ENCODE data around the gene NR3C1.

NR3C1 gene

GRCh38 chr5:143259254-143259605 lies 144.3 kb downstream of the NR3C1 start:
- DNase-seq (ENCODE audit: low spot score), result no peak

- no peak for DNase-seq (ENCODE audit: low spot score)
Measured at GRCh38 chr5:143258559-143259253, 144.8 kb downstream of the NR3C1 start.

GRCh38 chr5:143254819-143255218 lies 148.7 kb downstream of the NR3C1 start:
- no peak for DNase-seq (ENCODE audit: low spot score)

GRCh38 chr5:143251946-143252345 lies 151.5 kb downstream of the NR3C1 start:
- no peak for DNase-seq (ENCODE audit: low spot score)

GRCh38 chr5:143251190-143251589 lies 152.3 kb downstream of the NR3C1 start:
- no peak for DNase-seq (ENCODE audit: low spot score)

GRCh38 chr5:143249851-143250250 lies 153.6 kb downstream of the NR3C1 start:
- no peak for DNase-seq (ENCODE audit: low spot score)

GRCh38 chr5:143248822-143249579 lies 154.5 kb downstream of the NR3C1 start:
- DNase-seq (ENCODE audit: low spot score), result peak; percentile 83

GRCh38 chr5:143248391-143248790 lies 155.1 kb downstream of the NR3C1 start:
- no peak for DNase-seq (ENCODE audit: low spot score)

GRCh38 chr5:143247134-143247815 lies 156.2 kb downstream of the NR3C1 start:
- no peak for DNase-seq (ENCODE audit: low spot score)

- DNase-seq (ENCODE audit: low spot score), result peak; percentile 83
Measured at GRCh38 chr5:143245929-143246561, 157.4 kb downstream of the NR3C1 start.

- DNase-seq (ENCODE audit: low spot score), result no peak
Measured at GRCh38 chr5:143244990-143245389, 158.5 kb downstream of the NR3C1 start.

GRCh38 chr5:143244000-143244736 lies 159.3 kb downstream of the NR3C1 start:
- DNase-seq (ENCODE audit: low spot score), result peak; percentile 91

GRCh38 chr5:143243103-143243502 lies 160.4 kb downstream of the NR3C1 start:
- DNase-seq (ENCODE audit: low spot score), result no peak

GRCh38 chr5:143241892-143242291 lies 161.6 kb downstream of the NR3C1 start:
- no peak for DNase-seq (ENCODE audit: low spot score)

GRCh38 chr5:143239882-143240518 lies 163.5 kb downstream of the NR3C1 start:
- no peak for DNase-seq (ENCODE audit: low spot score)

- DNase-seq (ENCODE audit: low spot score), result no peak
Measured at GRCh38 chr5:143238620-143239019, 164.9 kb downstream of the NR3C1 start.

- DNase-seq (ENCODE audit: low spot score), result no peak
Measured at GRCh38 chr5:143237664-143238063, 165.8 kb downstream of the NR3C1 start.

GRCh38 chr5:143236682-143237081 lies 166.8 kb downstream of the NR3C1 start:
- DNase-seq (ENCODE audit: low spot score), result no peak

GRCh38 chr5:143235423-143235822 lies 168.1 kb downstream of the NR3C1 start:
- peak; percentile 88 for DNase-seq (ENCODE audit: low spot score)

- DNase-seq (ENCODE audit: low spot score), result no peak
Measured at GRCh38 chr5:143234162-143234842, 169.2 kb downstream of the NR3C1 start.

- DNase-seq (ENCODE audit: low spot score), result peak; percentile 46
Measured at GRCh38 chr5:143233031-143233430, 170.5 kb downstream of the NR3C1 start.
